ENCODE data around the gene TGFBR1.
A peak's percentile ranks its signal among the peaks of the same experiment; 100 is the strongest.

TGFBR1 gene

DNA sequence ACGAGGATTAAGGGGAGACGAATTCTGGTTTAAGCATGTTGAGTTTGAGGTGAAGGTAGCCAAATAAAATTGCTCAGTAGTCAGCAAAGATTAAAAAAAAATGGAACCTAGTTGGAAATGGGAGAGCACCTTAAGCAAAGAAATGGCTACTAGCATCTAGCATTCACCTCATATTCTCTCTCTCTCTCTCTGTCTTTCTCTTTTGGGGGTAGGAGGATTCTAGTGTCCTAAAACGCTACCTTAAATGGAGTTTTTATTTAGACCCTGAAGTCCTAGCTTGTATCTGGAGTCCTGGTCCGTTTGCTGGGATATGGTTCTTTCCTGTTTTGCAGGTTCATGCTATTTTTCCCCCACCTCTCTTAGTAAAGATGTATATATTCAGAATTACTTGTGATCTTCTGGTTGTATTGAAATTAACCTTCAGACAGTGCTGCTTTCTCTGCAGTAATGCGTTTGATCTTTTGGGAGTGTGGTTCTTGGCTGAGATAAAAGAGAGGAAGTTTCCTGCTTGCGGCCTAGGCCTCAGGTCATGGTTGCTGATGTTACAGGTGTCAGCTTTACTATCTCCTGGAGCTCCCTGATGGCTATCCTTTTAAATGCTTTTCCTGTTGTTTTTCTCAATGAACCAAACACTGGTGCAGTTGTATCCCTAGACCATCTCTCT is 8.0 kb downstream of the TGFBR1 start:
- Histone ChIP-seq H3K27ac (ENCODE audit: low read depth, low read length) (peak overlapping the region; percentile 56), H3K9me3 (ENCODE audit: control insufficient read depth, insufficient read depth, low read length) (no peaks in the 10 kb centered on the region), H3K36me3 (ENCODE audit: control insufficient read depth, low read length) (peaks cover 61% of the 10 kb centered on the region), H4K20me1 (ENCODE audit: control insufficient read depth, insufficient read depth, low read depth, low read length) (no peaks in the 10 kb centered on the region), H3F3A (ENCODE audit: control insufficient read depth, insufficient read depth) (peaks cover 2% of the 10 kb centered on the region), H3K4me2 (ENCODE audit: low read length) (peak overlapping the region; percentile 53), H3K79me2 (ENCODE audit: control insufficient read depth, low read length) (peaks cover 100% of the 10 kb centered on the region), H3K4me1 (ENCODE audit: control insufficient read depth, low read length) (peaks cover 98% of the 10 kb centered on the region), H3K4me3 (ENCODE audit: low read length) (peak overlapping the region; percentile 18), H3K27me3 (ENCODE audit: control insufficient read depth, low read length) (no peaks in the 10 kb centered on the region), H3K9me2 (replicated peaks; ENCODE audit: control insufficient read depth, low read length) (no peaks in the 10 kb centered on the region)
- TF ChIP-seq, protein P1, sequence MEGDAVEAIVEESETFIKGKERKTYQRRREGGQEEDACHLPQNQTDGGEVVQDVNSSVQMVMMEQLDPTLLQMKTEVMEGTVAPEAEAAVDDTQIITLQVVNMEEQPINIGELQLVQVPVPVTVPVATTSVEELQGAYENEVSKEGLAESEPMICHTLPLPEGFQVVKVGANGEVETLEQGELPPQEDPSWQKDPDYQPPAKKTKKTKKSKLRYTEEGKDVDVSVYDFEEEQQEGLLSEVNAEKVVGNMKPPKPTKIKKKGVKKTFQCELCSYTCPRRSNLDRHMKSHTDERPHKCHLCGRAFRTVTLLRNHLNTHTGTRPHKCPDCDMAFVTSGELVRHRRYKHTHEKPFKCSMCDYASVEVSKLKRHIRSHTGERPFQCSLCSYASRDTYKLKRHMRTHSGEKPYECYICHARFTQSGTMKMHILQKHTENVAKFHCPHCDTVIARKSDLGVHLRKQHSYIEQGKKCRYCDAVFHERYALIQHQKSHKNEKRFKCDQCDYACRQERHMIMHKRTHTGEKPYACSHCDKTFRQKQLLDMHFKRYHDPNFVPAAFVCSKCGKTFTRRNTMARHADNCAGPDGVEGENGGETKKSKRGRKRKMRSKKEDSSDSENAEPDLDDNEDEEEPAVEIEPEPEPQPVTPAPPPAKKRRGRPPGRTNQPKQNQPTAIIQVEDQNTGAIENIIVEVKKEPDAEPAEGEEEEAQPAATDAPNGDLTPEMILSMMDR (IDR thresholded peaks at IDR 0.05; ENCODE audit: low read depth, low read length, poor library complexity, severe bottlenecking): no peak
- no peak for TF ChIP-seq EZH2phosphoT487 (IDR thresholded peaks at IDR 0.05; ENCODE audit: borderline replicate concordance, low read length)

DNA sequence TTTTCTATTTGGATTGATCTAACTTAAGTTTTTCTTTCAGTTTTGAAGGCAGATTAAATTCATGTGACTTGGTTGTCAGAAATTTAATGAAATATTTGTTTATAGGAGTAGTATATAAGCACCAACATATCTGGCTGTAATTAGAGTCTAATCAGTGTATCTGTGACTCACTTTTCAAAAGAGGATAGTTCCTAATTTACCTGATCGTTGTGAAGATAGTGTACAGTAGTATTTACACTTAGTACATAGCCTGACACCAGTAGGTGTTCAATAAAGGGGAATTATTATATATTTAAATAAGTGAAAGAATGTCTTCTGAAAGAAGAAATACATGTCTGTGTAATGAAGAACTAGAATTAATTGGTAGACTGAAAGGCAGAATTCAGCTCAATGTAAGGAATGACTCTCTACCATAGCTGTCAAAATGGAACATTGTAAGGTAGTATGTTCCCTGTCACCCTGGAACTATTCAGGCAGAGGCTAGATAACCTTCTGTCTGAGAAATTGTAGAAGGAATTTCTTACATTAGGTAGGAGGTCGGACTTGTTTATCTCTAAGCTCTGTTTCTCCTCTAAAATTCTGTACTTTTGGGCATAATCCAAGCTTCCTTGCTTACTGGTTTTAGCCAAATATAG is 8.6 kb downstream of the TGFBR1 start:
- Histone ChIP-seq H3K4me2 (ENCODE audit: low read length) (peak overlapping the region; percentile 53), H3K79me2 (ENCODE audit: control insufficient read depth, low read length) (peaks cover 100% of the 10 kb centered on the region)

DNA sequence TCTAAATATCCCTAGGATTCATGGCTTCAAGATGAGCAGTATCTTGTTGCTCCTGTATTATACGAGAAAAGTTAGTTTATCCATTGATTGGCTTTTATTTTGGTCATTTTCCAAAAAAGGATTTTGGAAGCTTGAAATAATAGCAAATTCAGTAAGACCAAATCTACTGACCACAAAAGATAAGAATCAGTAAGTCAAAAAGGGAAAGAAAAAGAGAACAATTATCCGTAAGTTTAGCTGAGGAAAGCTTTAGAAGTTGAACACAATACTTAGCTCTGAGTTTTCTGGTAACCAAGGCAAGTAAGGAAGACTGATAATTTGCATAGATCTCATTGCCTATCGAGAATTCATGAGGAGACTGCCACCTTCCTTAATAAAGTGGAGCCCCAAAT is 9.1 kb downstream of the TGFBR1 start:
- Histone ChIP-seq H3K9me2 (replicated peaks; ENCODE audit: control insufficient read depth, low read length) (no peaks in the 10 kb centered on the region), H3K27ac (ENCODE audit: low read depth, low read length) (no peak overlapping the region), H3K9me3 (ENCODE audit: control insufficient read depth, insufficient read depth, low read length) (no peaks in the 10 kb centered on the region), H3K36me3 (ENCODE audit: control insufficient read depth, low read length) (peaks cover 58% of the 10 kb centered on the region), H3K4me3 (ENCODE audit: low read length) (no peak overlapping the region), H3K79me2 (ENCODE audit: control insufficient read depth, low read length) (peaks cover 100% of the 10 kb centered on the region), H4K20me1 (ENCODE audit: control insufficient read depth, insufficient read depth, low read depth, low read length) (no peaks in the 10 kb centered on the region), H3F3A (ENCODE audit: control insufficient read depth, insufficient read depth) (peaks cover 14% of the 10 kb centered on the region), H3K27me3 (ENCODE audit: control insufficient read depth, low read length) (no peaks in the 10 kb centered on the region), H3K4me2 (ENCODE audit: low read length) (peak overlapping the region; percentile 53; the same call in 1 of the 2 replicates), H3K4me1 (ENCODE audit: control insufficient read depth, low read length) (peaks cover 98% of the 10 kb centered on the region)
- no peak for TF ChIP-seq EZH2phosphoT487 (IDR thresholded peaks at IDR 0.05; ENCODE audit: borderline replicate concordance, low read length)
- TF ChIP-seq, protein P1 (IDR thresholded peaks at IDR 0.05; ENCODE audit: low read depth, low read length, poor library complexity, severe bottlenecking): no peak

More for the DNA sequence above, 8.6 kb downstream of the TGFBR1 start:
- peak overlapping the region; percentile 56 for H3K27ac ChIP-seq (ENCODE audit: low read depth, low read length)
- H3K36me3 ChIP-seq (ENCODE audit: control insufficient read depth, low read length): peaks cover 58% of the 10 kb centered on the region
- no peaks in the 10 kb centered on the region for H3K9me3 ChIP-seq (ENCODE audit: control insufficient read depth, insufficient read depth, low read length)
- no peaks in the 10 kb centered on the region for H3K9me2 ChIP-seq (replicated peaks; ENCODE audit: control insufficient read depth, low read length)
- no peaks in the 10 kb centered on the region for H4K20me1 ChIP-seq (ENCODE audit: control insufficient read depth, insufficient read depth, low read depth, low read length)
- H3K27me3 ChIP-seq (ENCODE audit: control insufficient read depth, low read length): no peaks in the 10 kb centered on the region
- TF ChIP-seq, protein P1 (IDR thresholded peaks at IDR 0.05; ENCODE audit: low read depth, low read length, poor library complexity, severe bottlenecking): no peak
- TF ChIP-seq EZH2phosphoT487 (IDR thresholded peaks at IDR 0.05; ENCODE audit: borderline replicate concordance, low read length): no peak
- H3F3A ChIP-seq (ENCODE audit: control insufficient read depth, insufficient read depth): peaks cover 9% of the 10 kb centered on the region
- peak overlapping the region; percentile 18 for H3K4me3 ChIP-seq (ENCODE audit: low read length)
- peaks cover 98% of the 10 kb centered on the region for H3K4me1 ChIP-seq (ENCODE audit: control insufficient read depth, low read length)

Measured in DOHH2 (cell line).